OCI-LY3 (cell line): ENCODE results near the gene CYP2W1.
A peak's percentile ranks its signal among the peaks of the same experiment; 100 is the strongest.
"Not testable (repeated sequence)": the region's sequence is repeated elsewhere in the genome, so short reads cannot be mapped to it uniquely, and the experiment has no call there.

Source experiments
- H2AFZ ChIP-seq: fragments of 200-600, 300-600 bp; shearing (Covaris generic); 2 replicates; pipeline ENCODE4 v1.6.0; 2014; ENCODE audit warnings: antibody characterized with exemption, low read depth, low read length
- H3K27ac ChIP-seq: fragments of 200-600, 300-600 bp; sonication (generic); 2 replicates; pipeline ENCODE4 v1.5.1; 2014; ENCODE audit warnings: mild to moderate bottlenecking, low read length, moderate library complexity, mixed read lengths
- H3K27me3 ChIP-seq: fragments of 200-600, 300-600 bp; sonication (generic); 2 replicates; pipeline ENCODE4 v1.6.1; 2014; ENCODE audit warnings: low read depth, low read length, mixed read lengths
- H3K36me3 ChIP-seq: fragments of 200-600, 300-600 bp; sonication (generic); replicated peaks from 2 replicates; pipeline ENCODE3; 2014; ENCODE audit warnings: low read depth, low read length, mixed read lengths
- H3K4me1 ChIP-seq: fragments of 300-600, 200-600 bp; sonication (generic); 2 replicates; pipeline ENCODE4 v1.6.1; 2014; ENCODE audit warnings: low read length, mixed read lengths
- H3K4me2 ChIP-seq: fragments of 200-600, 300-600 bp; sonication (generic); 2 replicates; pipeline ENCODE4 v1.6.1; 2014; ENCODE audit warnings: low read length, mixed read lengths
- H3K4me3 ChIP-seq: fragments of 300-600, 200-600 bp; sonication (generic); 2 replicates; pipeline ENCODE4 v1.5.1; 2014; ENCODE audit warnings: antibody characterized with exemption, mild to moderate bottlenecking, low read length, moderate library complexity
- H3K79me2 ChIP-seq: fragments of 300-600, 200-600 bp; shearing (Covaris generic); 2 replicates; pipeline ENCODE4 v1.6.1; 2014; ENCODE audit warnings: mild to moderate bottlenecking, low read length, mixed read lengths
- H3K9ac ChIP-seq: fragments of 300-600, 200-600 bp; shearing (Covaris generic); 2 replicates; pipeline ENCODE4 v1.6.0; 2014; ENCODE audit warnings: mild to moderate bottlenecking, low read length, moderate library complexity
- H3K9me3 ChIP-seq: fragments of 200-600, 300-600 bp; shearing (Covaris generic); 2 replicates; pipeline ENCODE4 v1.6.1; 2014; ENCODE audit warnings: low read length, mixed read lengths; ENCODE audit not compliant: insufficient read depth
- H4K20me1 ChIP-seq: fragments of 200-600, 300-600 bp; sonication (generic); 2 replicates; pipeline ENCODE4 v1.6.1; 2016; ENCODE audit warnings: low read length, mixed read lengths; ENCODE audit not compliant: insufficient read depth
- CTCF ChIP-seq: fragments of 200-600, 300-600 bp; sonication (generic); IDR thresholded peaks from 2 replicates; pipeline ENCODE4 v1.5.1; 2014; ENCODE audit warnings: antibody characterized with exemption, low read length, low read depth
- EZH2phosphoT487 ChIP-seq: fragments of 200-600 bp; shearing (Covaris generic); IDR thresholded peaks from 2 replicates; pipeline ENCODE4 v1.6.1; 2018; ENCODE audit warnings: antibody characterized with exemption, mixed run types, low read depth

The CYP2W1 gene

GRCh38 chr7:939843-940242 is 43.1 kb upstream of the CYP2W1 start:
- H3K27ac ChIP-seq = no peak overlapping the region
- H3K9me3 ChIP-seq = peaks cover 3% of the 10 kb centered on the region; the same call in 1 of the 2 replicates
- H4K20me1 ChIP-seq = no peaks in the 10 kb centered on the region
- H3K36me3 ChIP-seq = peaks cover 2% of the 10 kb centered on the region
- H3K4me2 ChIP-seq = no peak overlapping the region
- no peak overlapping the region for H3K9ac ChIP-seq
- no peaks in the 10 kb centered on the region for H3K79me2 ChIP-seq
- H3K27me3 ChIP-seq = peaks cover 8% of the 10 kb centered on the region; the same call in 1 of the 2 replicates
- TF ChIP-seq CTCF = no peak
- TF ChIP-seq EZH2phosphoT487 = no peak
- H3K4me3 ChIP-seq = no peak overlapping the region
- H2AFZ ChIP-seq = no peak overlapping the region
- H3K4me1 ChIP-seq = peaks cover 37% of the 10 kb centered on the region

GRCh38 chr7:940599-941408 is 42.2 kb upstream of the CYP2W1 start:
- H3K27ac ChIP-seq = peak overlapping the region; percentile 21; the same call in 1 of the 2 replicates
- H3K36me3 ChIP-seq = peaks cover 2% of the 10 kb centered on the region
- H3K4me1 ChIP-seq = peaks cover 28% of the 10 kb centered on the region
- no peak overlapping the region for H3K4me3 ChIP-seq
- H4K20me1 ChIP-seq = no peaks in the 10 kb centered on the region
- H3K9me3 ChIP-seq = peaks cover 3% of the 10 kb centered on the region; the same call in 1 of the 2 replicates
- H3K79me2 ChIP-seq = no peaks in the 10 kb centered on the region
- H3K27me3 ChIP-seq = peaks cover 8% of the 10 kb centered on the region; the same call in 1 of the 2 replicates
- peak overlapping the region; percentile 19; the same call in 1 of the 2 replicates for H3K4me2 ChIP-seq
- H2AFZ ChIP-seq = no peak overlapping the region
- H3K9ac ChIP-seq = no peak overlapping the region
- TF ChIP-seq EZH2phosphoT487 = no peak
- TF ChIP-seq CTCF = no peak

GRCh38 chr7:943793-944192 is 39.2 kb upstream of the CYP2W1 start:
- H3K4me2 ChIP-seq, H4K20me1 ChIP-seq, H3K9me3 ChIP-seq, H3K79me2 ChIP-seq, H3K36me3 ChIP-seq, H3K4me3 ChIP-seq, H3K27ac ChIP-seq, H3K27me3 ChIP-seq, H3K9ac ChIP-seq, H2AFZ ChIP-seq: not testable (repeated sequence)
- H3K4me1 ChIP-seq = peaks cover 17% of the 10 kb centered on the region

- no peaks in the 10 kb centered on the region for H3K79me2 ChIP-seq
- no peak overlapping the region for H3K27ac ChIP-seq
- no peaks in the 10 kb centered on the region for H4K20me1 ChIP-seq
- no peak overlapping the region for H2AFZ ChIP-seq
- peaks cover 3% of the 10 kb centered on the region; the same call in 1 of the 2 replicates for H3K9me3 ChIP-seq
- peaks cover 8% of the 10 kb centered on the region; the same call in 1 of the 2 replicates for H3K27me3 ChIP-seq
- no peak for TF ChIP-seq EZH2phosphoT487
- no peak for TF ChIP-seq CTCF
- H3K36me3 ChIP-seq = peaks cover 9% of the 10 kb centered on the region
- H3K4me1 ChIP-seq = peaks cover 26% of the 10 kb centered on the region
- H3K9ac ChIP-seq = no peak overlapping the region
- no peak overlapping the region for H3K4me3 ChIP-seq
- no peak overlapping the region for H3K4me2 ChIP-seq
Observed at GRCh38 chr7:944744-945143, 38.2 kb upstream of the CYP2W1 start.
